Activated CD4-positive, alpha-beta T cell treated with anti-CD3 and anti-CD28 coated beads for 1 hour (primary cell): ENCODE measurements around the gene FBXW11.

Experiments used
- DNase-seq: peaks from one replicate; pipeline ENCODE4 v3.0.0-alpha.2; 2020

The FBXW11 gene

GRCh38 chr5:172015346-172015745 is 8.9 kb upstream of the FBXW11 start:
- DNase-seq = no peak

GRCh38 chr5:172010278-172010677 is 3.8 kb upstream of the FBXW11 start:
- DNase-seq = no peak

- DNase-seq = no peak
These were observed 3.3 kb upstream of the FBXW11 start for GRCh38 chr5:172009536-172010270.

- no peak for DNase-seq
These were observed 2.3 kb upstream of the FBXW11 start for GRCh38 chr5:172008689-172009141.

GRCh38 chr5:172008111-172008455 is 1.6 kb upstream of the FBXW11 start:
- DNase-seq = no peak

GRCh38 chr5:172007175-172008110 is 1.0 kb upstream of the FBXW11 start:
- no peak for DNase-seq

- DNase-seq = peak; percentile 13
These were observed 624 bp downstream of the FBXW11 start for GRCh38 chr5:172005708-172006320.

GRCh38 chr5:172004824-172005237 is 1.6 kb downstream of the FBXW11 start:
- no peak for DNase-seq

GRCh38 chr5:172003746-172004145 is 2.7 kb downstream of the FBXW11 start:
- DNase-seq = no peak

GRCh38 chr5:172002840-172003512 is 3.5 kb downstream of the FBXW11 start:
- DNase-seq = no peak

GRCh38 chr5:172002310-172002709 is 4.1 kb downstream of the FBXW11 start:
- no peak for DNase-seq

GRCh38 chr5:171999877-172000276 is 6.6 kb downstream of the FBXW11 start:
- no peak for DNase-seq

- DNase-seq = no peak
These were observed 7.3 kb downstream of the FBXW11 start for GRCh38 chr5:171999100-171999499.

GRCh38 chr5:171997011-171997410 is 9.4 kb downstream of the FBXW11 start:
- DNase-seq = no peak

GRCh38 chr5:171992813-171993212 is 13.6 kb downstream of the FBXW11 start:
- DNase-seq = no peak

GRCh38 chr5:171992305-171992704 is 14.1 kb downstream of the FBXW11 start:
- no peak for DNase-seq

- no peak for DNase-seq
These were observed 15.8 kb downstream of the FBXW11 start for GRCh38 chr5:171990713-171991015.

GRCh38 chr5:171989946-171990712 is 16.3 kb downstream of the FBXW11 start:
- no peak for DNase-seq

GRCh38 chr5:171989276-171989675 is 17.2 kb downstream of the FBXW11 start:
- no peak for DNase-seq

GRCh38 chr5:171986772-171987171 is 19.7 kb downstream of the FBXW11 start:
- no peak for DNase-seq

GRCh38 chr5:171984748-171985419 is 21.6 kb downstream of the FBXW11 start:
- no peak for DNase-seq

- no peak for DNase-seq
These were observed 24.6 kb downstream of the FBXW11 start for GRCh38 chr5:171981847-171982246.
